GM12891 (cell line): ENCODE results near the gene SLC4A1AP.
"Not testable (repeated sequence)": the region's sequence is repeated elsewhere in the genome, so short reads cannot be mapped to it uniquely, and the experiment has no call there.

Source experiments
- DNase-seq: peaks from one replicate; pipeline ENCODE4 v3.0.0; 2011; ENCODE audit warnings: low spot score; ENCODE audit not compliant: insufficient read length
- FAIRE-seq: peaks from 2 replicates; lab custom pipeline; 2011; peaks lifted over from hg19 to GRCh38; lab: Jason Lieb, UNC
- PAX5 ChIP-seq: IDR thresholded peaks from 2 replicates; pipeline ENCODE4 v1.6.1; 2011; ENCODE audit warnings: low read length, moderate library complexity, mild to moderate bottlenecking; ENCODE audit not compliant: insufficient read depth, severe bottlenecking
- POLR2A ChIP-seq: IDR thresholded peaks from 2 replicates; pipeline ENCODE4 v1.6.1; 2011; ENCODE audit warnings: low read depth, low read length, control low read depth
- POLR2AphosphoS5 ChIP-seq: IDR thresholded peaks from 2 replicates; pipeline ENCODE4 v1.6.1; 2011; ENCODE audit warnings: low read depth, low read length, control low read depth
- POU2F2 ChIP-seq: IDR thresholded peaks from 2 replicates; pipeline ENCODE4 v1.6.1; 2011; ENCODE audit warnings: low read depth, mild to moderate bottlenecking, control low read depth, low read length, moderate library complexity
- SPI1 ChIP-seq: IDR thresholded peaks from 2 replicates; pipeline ENCODE4 v1.6.1; 2011; ENCODE audit warnings: low read depth, low read length, control low read depth
- TAF1 ChIP-seq: IDR thresholded peaks from 2 replicates; pipeline ENCODE4 v1.6.1; 2011; ENCODE audit warnings: low read depth, low read length, control low read depth

The SLC4A1AP gene

DNA sequence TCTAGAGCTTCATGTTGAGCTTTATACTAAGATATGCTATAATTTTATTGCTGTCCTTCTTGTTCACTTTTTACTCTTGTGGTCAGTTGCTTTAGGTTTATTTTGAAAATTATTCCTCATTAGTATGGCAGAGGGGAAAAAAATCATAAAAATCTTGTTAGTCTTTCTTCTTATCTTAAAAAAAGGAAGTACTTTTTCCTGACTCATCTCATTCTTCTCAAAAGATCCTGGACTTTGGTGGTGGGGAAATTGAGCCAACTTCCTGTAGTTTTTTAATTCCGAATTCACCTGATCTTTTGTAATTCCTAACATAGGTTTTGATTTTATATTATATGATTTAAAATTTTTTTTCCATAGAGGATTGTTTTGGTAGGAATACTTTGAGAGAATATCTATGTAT lies 3.8 kb downstream of the SLC4A1AP start:
- no peak for FAIRE-seq
- no peak for DNase-seq
- TF ChIP-seq TAF1 (no peak), POU2F2 (no peak), POLR2AphosphoS5 (no peak), POLR2A (no peak), PAX5 (no peak), SPI1 (no peak)

DNA sequence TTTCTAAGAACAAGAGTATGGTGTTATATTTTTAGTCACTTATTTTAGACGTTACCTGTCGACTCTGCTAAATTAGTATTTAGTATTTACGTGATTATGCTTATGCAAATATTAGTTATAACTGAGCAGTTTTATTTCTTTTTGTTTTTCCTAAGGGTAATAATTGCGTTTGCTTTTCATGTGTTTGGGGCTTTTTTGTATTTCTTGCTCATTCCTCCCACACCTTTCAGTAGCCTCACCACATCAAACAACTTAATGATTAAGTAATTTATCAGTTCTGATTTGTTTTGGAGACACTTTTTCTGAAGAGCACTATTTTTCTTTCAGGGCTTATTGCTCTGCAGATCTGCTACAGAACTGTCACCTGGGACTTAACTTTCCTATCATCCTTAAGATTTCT lies 7.5 kb downstream of the SLC4A1AP start:
- FAIRE-seq (no peak), DNase-seq (no peak)
- TF ChIP-seq SPI1 (no peak), POU2F2 (no peak), POLR2A (no peak), TAF1 (no peak), POLR2AphosphoS5 (no peak), PAX5 (no peak)

DNA sequence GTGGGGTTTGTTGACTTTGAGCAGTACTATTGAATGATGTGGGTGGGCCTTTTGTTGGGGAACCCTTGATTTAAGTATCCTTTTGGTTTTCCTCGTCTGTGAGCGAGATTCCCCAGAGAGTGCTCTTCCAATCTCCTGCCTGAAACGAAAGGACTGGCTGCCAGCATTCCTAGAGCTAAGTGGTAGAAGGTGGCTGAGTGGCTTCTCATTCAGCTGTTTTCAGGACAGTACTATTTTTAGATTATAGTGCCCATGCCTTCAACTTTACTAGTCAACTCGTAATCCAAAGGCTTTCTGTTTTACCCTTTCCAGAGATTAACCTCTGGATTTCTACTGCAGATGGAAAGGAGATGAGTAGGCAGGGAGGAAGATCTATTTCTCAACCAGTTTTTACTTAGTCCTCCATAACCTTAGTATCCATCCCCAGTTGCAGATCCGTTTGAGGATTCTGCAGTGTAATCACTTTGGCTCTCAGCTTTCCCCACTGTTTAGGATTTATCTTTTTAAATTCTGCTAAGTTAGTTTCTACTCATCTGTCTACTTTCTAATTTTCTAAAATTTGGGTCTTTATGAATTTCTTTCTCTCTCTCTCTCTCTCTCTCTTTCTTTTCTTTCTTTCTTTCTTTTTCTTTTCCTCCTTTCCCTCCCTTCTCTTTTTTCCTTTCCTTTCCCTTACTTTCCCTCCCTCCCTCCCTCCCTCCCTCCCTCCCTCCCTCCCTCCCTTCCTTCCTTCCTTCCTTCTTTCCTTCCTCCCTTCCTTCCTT lies 9.2 kb downstream of the SLC4A1AP start:
- DNase-seq (no peak), FAIRE-seq (no peak)
- TF ChIP-seq POLR2AphosphoS5 (no peak), POLR2A (no peak), POU2F2 (no peak), PAX5 (no peak), TAF1 (no peak), SPI1 (no peak)

DNA sequence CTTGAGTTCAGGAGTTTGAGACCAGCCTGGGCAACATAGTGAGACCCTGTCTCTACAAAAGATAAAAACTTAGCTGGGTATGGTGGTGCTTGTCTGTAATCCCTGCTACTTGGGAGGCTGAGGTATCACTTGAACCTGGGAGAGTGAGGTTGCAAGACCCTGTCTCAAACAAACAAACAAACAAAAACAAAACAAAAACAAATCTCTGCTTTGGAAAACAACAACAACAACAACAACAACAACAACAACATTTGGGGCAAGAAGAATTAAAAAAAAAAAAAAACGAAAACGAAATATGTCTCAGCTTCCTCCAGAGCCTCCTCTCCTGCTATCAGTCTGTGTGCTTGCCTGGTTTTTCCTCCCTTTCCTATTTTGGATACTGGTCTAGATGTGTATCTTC lies 16.9 kb downstream of the SLC4A1AP start:
- no peak for DNase-seq
- TF ChIP-seq POLR2A (no peak), PAX5 (no peak), TAF1 (no peak)
- no peak for FAIRE-seq

DNA sequence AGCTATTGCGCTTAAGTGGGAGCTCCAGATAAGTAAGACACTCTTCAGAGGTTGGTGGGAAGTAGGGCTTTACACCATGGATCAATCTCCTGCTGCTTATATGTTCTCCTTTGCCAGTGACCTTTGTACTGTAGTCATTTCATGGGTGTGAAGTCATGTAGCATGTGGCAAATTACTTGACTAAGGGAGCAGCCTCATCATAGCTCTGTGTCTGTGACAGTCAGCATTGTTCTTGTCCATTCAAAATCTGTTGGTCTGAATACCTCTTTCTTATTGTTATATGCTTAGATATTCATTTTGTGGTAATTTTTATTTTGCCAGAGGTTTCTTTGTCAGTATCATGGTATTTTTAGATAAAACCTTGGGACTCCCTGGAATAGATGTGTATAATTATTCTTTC lies 18.2 kb downstream of the SLC4A1AP start:
- FAIRE-seq (no peak), DNase-seq (no peak)
- no peak for TF ChIP-seq TAF1
- no peak for TF ChIP-seq PAX5
- no peak for TF ChIP-seq POLR2AphosphoS5
- no peak for TF ChIP-seq POLR2A
- TF ChIP-seq SPI1: no peak
- TF ChIP-seq POU2F2: no peak

DNA sequence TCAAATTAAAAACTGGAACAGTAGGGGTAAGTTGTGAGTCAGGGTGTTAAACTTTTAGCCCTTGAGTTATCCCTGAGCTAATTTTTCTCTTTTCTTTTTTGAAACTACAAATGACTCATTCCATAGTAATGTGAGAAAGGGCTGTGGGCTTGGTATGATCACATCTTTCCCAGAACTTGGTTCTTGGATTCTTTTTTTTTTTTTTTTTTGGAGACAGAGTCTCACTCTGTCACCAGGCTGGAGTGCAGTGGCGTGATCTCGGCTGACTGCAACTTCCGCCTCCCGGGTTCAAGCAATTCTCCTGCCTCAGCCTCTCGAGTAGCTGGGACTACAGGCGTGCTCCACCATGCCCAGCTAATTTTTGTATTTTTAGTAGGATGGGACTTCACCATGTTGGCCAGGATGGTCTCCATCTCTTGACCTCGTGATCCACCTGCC lies 18.7 kb downstream of the SLC4A1AP start:
- not testable (repeated sequence) for FAIRE-seq, DNase-seq

DNA sequence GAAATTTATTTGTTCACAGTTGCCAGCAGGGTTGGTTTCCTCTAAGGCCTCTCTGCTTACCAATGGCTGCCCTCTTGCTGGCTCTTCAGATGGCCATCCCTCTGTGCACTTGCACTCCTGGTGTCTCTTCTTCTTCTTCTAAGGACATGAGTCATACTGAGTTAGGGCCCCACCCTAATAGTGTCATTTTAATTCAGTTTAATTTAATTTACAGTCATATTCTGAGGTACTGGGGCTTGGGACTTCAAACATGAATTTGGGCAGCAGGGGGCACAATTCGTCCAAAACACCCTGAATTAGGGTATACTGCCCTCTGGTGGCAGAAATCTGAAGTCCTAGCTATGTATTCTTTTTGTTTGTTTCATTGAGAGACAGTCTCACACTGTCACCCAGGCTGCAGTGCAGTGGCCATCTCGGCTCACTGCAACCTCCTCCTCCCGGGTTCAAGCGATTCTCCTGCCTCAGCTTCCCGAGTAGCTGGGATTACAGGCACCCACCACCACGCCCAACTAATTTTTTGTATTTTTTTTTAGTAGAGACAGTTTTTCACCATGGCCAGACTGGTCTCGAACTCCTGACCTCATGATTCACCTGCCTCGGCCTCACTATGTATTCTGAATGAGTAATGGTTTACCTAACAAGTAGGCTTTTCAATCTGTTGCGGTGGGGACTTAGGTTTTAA lies 19.8 kb downstream of the SLC4A1AP start:
- TF ChIP-seq PAX5 (no peak), POLR2AphosphoS5 (no peak), SPI1 (no peak), POU2F2 (no peak), TAF1 (no peak), POLR2A (no peak)
- peak; percentile 83 for FAIRE-seq

DNA sequence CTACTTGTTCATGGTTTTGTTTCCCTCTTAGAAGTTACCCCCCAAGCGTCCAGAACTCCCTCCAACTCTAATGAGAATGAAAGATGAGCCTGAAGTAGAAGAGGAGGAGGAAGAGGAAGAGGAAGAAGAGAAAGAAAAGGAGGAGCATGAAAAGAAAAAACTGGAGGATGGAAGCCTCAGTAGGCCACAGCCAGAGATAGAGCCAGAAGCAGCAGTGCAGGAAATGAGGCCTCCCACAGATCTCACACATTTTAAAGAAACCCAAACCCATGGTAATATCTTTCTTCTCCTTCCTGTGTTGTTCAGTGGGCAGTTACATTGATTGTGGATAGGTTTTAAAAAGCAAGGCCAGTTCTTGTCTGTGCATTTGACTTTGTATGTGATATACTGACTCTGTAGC lies 21.3 kb downstream of the SLC4A1AP start:
- DNase-seq, FAIRE-seq: not testable (repeated sequence)

More for the DNA sequence above, 19.8 kb downstream of the SLC4A1AP start:
- DNase-seq: no peak

DNA sequence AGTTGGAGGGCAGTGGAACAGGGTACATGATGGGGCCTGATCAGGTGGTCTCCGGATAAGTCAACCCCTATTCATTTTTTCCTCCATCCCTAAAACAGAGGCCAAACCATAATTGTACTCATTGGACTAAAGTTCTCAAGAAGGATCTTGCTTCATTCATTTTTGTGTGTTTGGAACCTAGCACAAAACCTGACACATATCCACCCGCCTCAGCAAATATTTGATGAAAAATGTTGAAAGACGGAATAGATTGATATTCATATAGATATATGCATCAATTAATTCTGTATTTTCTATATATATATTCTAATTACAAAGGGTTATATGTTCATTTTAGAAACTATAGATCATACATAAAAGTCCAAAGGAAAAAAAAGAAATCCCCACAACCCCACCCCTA lies 21.9 kb downstream of the SLC4A1AP start:
- FAIRE-seq (no peak), DNase-seq (no peak)
- TF ChIP-seq PAX5 (no peak), TAF1 (no peak), POLR2A (no peak), POU2F2 (no peak), SPI1 (no peak), POLR2AphosphoS5 (no peak)

DNA sequence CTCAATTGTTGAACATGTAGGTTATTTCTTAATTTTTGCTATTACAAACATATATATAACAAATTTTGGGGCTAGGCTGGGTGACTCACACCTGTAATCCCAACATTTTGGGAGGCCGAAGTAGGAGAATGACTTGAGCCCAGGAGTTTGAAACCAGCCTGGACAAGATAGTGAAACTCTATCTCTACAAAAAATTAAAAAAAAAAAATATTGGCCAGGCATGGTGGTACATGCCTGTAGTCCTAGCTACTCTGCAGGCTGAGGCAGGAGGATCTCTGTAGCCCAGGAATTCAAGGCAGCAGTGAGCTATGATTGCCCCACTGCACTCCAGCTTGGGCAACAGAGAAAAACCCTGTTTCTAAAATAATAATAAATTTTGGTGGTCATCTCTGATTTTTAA lies 23.5 kb downstream of the SLC4A1AP start:
- FAIRE-seq (no peak), DNase-seq (no peak)
- TF ChIP-seq POU2F2 (no peak), POLR2A (no peak), SPI1 (no peak), TAF1 (no peak), POLR2AphosphoS5 (no peak), PAX5 (no peak)
